ENCODE measurements around the gene SEMA4D.

The SEMA4D gene

DNA sequence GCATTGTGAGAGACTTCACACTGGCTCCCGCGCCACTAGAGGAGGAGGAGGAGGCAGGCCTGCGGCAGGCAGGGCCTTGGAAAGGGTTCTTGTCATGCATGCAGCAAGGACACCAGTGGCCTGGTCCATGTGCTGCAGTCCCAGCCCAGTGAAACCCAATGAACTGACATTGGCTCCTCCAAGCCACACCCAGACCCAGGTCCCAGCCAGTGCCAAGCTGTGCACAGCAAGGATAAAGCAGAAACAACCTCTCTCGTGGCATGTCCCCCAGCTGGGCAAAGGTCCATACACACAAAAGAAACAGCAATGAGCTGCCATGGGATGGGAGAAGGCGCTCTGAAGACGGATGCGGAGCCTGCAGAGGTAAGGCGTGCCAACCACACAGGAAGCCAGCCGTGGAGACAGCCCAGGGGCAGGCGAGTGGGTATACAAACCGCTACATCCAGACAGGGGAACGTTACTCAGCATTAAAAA, 89.2 kb downstream of the SEMA4D start:
- DNase-seq = peak; percentile 63 to 68

- DNase-seq = no peak
These were observed 90.8 kb downstream of the SEMA4D start for GRCh38 chr9:89407070-89407469.

DNA sequence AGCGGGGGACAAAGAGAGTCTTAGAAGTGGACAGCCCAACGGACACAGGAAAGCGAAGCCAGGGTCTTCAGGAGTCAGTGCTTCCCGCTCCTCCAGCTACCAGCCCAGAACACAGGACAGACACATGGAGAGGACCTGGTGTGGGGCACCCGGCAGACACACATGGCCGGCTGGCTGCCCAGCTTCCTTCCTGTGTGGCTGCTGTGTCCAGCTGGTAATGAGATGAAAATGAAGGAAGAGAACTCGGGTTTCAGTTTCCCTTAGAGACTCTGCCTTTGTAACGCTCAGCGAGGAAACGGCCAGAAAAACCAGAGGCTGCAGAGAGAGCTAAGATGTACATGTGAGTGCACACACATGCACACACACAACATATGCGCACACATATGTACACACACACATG, 92.1 kb downstream of the SEMA4D start:
- DNase-seq = no peak

DNA sequence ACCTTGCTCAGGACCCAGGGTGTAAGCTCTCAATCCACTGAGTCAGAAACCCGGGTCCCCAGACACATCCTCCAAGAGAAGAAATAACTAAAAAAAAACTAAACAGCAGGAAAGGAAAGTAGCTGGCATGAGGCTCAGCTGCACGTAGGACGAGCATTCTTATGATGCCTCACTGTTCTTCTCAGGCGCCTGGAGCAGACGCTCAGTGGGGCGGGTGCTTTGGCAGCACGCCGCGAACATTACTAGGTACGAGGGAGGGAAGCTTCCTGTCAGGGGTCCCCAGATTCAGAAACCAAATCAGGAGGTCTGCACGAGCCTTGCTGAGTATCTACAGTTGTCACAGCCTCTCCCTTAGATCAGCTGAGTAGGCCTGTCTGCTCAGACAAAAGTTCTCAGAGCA, 93.8 kb downstream of the SEMA4D start:
- DNase-seq = no peak

DNA sequence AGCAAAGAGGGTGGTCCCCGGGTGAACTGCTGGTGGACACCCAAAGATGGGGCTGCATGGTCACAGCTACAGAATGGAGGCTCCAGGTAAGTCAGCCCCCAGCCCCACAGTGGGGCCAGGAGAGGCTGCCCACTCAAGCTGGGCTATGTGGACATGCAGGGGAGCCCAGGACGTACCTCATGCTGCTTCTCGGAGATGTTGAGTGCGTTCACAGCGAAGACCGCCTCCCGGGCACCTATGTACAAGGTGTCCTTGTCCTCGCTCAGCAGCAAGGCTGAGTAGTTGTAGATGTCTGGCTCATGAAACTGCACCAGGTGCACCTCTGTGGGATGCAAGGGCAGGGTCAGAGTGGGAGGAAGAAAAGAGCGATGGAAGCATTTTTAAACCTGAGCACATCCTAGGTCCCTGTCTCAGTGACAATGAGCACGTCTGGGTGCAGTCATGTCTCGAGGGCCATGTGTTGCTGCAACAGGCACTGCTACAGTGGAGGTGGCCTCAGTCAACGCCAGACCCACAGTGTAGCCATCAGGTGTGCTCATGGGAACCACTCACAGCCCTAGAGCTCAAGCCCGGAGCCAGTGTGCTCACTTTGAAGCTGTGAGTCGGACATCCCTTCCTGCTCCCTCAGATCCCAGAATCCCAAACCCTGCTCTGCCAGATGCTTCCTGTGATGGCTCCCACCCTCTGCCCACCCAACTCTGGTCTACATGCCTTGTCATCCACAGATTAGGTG, 95.1 kb downstream of the SEMA4D start:
- DNase-seq = no peak

- no peak for DNase-seq
These were observed 97.4 kb downstream of the SEMA4D start for GRCh38 chr9:89400403-89401116.

DNA sequence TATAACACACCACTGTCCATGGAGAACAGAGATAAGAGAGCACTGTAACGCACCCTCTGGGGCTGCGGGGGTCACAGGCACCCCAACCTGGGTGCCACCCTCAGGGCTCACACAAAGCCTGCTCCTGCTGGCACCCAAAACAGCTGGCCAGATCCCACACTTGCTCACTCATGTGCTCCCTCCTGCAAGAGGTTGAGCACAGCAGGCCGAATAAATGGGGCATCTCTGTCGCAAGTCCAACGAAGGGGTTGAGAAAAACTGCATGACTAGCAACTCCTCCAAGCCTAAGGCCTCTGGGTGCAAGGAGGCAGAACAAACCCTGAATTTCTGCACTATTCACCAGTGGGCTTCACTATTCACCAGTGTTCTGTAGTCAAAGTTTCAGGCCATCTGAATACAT, 99.3 kb downstream of the SEMA4D start:
- DNase-seq = no peak

DNA sequence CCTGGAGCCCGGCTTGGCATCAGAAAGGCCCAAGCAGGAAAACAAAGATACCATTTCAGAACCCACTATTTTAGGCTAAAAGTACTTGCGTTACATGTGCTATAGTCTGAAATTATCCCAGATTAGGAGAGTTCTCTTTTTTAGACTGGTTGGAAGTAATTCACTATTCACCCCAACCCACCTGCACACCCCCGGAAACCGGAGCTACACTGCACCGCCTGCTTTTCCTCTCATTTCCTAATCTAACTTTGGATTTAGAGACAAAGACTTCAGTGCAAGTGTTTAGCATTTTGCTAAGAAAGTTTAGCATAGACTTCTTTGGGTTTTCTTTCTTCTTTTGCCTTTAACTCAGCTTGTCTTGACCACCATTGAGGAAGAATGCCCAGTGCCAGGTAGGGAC, 100.4 kb downstream of the SEMA4D start:
- no peak for DNase-seq

DNA sequence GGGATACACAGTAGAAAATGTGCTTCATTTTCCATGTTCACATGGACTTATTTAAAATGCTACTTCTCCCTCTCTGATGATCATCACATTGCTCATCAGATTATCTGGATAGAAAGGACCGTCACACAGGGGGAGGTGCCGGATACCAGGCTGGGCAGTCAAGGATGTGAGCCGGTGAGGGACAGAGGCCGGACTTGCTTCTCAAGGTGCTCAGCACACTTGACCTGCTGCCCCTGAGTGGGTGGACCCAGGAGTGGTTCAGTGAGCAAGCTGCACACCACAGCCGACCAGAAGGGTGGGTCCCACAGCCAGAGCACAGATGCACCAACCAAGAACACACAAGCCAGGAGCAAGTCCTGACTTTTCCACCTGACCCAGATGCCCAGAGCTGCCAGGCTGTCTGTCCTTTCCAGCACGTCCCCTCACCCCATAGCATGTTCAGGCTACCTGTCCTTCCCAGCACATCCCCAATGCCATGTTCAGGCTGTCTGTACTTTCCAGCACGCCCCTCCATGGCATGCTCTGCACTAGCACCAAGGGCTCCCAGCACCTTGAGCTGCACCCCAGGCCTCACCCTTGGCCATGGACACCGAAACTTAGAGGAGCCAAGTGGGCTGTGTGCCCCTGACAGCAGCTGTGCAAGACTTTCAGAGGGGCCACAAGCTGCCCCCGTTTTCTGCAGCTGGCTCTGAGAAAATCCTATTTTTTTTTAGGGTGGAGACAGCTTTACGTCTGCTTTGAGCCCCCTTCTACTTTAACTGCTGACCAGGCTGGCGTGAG, 101.8 kb downstream of the SEMA4D start:
- no peak for DNase-seq

GRCh38 chr9:89394412-89394811, 103.5 kb downstream of the SEMA4D start:
- DNase-seq = no peak

- DNase-seq = no peak
These were observed 106.3 kb downstream of the SEMA4D start for GRCh38 chr9:89391585-89391984.

GRCh38 chr9:89390578-89391116, 107.3 kb downstream of the SEMA4D start:
- no peak for DNase-seq

- no peak for DNase-seq
These were observed 107.8 kb downstream of the SEMA4D start for GRCh38 chr9:89390068-89390555.

GRCh38 chr9:89388868-89389177, 109.1 kb downstream of the SEMA4D start:
- DNase-seq = no peak

GRCh38 chr9:89388084-89388867, 109.6 kb downstream of the SEMA4D start:
- no peak for DNase-seq

DNA sequence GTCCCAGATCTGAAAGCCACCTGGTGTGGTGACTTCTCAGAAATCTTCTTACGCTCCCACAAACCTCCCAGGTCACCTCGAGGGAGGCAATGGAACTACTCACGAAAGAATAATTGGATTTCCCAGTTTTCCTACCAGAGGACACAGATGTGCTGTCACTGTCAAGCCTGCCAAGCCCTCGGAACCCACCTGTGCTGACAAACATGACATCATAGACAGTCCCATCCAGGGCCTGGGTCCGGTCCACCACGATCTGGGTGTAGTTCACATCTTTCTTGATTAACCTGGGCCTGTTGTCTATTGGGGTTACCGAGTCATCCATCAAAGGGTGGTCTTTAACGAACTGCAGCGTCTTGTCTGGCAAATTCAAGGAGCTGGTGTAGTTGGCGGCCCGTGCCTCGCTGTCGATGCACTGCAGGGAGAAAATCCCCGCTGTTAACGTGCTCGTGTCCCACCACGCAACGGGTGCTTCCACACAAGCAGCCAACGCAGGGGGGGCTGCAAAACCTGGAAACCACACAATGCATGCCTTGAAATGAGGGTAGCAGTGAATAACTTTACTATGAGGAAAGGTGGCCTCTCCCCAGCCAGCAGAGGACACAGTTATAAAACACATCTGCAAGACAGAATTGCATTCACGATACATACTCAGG, 110.6 kb downstream of the SEMA4D start:
- no peak for DNase-seq

GRCh38 chr9:89386797-89387196, 111.1 kb downstream of the SEMA4D start:
- DNase-seq = no peak

GRCh38 chr9:89386206-89386605, 111.7 kb downstream of the SEMA4D start:
- no peak for DNase-seq

DNA sequence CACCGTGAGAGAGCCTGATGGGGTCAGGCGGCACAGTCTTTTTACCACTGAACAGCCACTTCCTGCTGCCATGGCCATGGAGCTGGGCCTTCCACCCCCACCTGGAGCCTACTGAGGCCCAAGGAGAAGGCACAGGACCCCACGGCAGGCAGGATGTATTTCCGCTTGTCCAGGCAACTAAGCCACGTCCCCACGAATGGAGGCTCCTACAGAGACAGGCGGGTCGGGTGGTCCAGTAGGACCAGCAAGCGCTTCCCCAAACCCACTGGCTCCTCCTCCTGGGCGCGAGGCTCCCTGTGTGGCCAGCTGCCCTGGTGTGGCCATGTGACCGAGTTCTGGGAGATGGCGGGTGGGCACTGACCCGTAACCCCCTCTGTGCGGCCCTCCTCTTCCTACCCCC, 113.1 kb downstream of the SEMA4D start:
- no peak for DNase-seq

GRCh38 chr9:89383721-89384300, 114.1 kb downstream of the SEMA4D start:
- DNase-seq = no peak

- DNase-seq = no peak
These were observed 114.7 kb downstream of the SEMA4D start for GRCh38 chr9:89383030-89383720.

All from activated CD4-positive, alpha-beta T cell treated with anti-CD3 and anti-CD28 coated beads for 4 hours (primary cell).